Hematopoietic multipotent progenitor cell treated with erythropoietin and hydrocortisone succinate and interleukin-3 and kit ligand, for 4 days (in vitro differentiated cells): ENCODE data around the gene PTPRU.

Experiments used
- DNase-seq: peaks from one replicate; pipeline ENCODE4 v3.0.0-alpha.2; 2015

PTPRU gene

GRCh38 chr1:29342351-29342750 lies 106.0 kb downstream of the PTPRU start:
- DNase-seq = no peak

DNA sequence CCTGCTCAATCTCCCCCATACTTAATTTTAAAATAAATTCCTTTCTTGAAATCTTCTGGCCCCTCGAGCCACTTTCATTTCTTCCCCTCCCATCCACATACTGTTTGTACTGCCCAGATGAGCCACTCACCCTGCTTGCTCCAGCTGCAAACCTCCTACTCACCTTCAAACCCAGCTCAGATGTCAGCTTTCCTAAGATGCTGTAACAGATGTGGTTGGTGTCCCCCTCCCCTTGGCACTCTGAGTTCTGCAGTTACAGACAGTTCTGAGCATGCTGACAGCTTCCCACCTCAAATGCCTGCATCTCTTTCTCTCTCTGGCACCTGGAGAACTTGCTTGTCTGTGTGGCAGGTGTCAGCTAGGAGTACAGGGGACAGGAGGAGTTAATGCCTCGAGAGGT lies 106.7 kb downstream of the PTPRU start:
- no peak for DNase-seq

DNA sequence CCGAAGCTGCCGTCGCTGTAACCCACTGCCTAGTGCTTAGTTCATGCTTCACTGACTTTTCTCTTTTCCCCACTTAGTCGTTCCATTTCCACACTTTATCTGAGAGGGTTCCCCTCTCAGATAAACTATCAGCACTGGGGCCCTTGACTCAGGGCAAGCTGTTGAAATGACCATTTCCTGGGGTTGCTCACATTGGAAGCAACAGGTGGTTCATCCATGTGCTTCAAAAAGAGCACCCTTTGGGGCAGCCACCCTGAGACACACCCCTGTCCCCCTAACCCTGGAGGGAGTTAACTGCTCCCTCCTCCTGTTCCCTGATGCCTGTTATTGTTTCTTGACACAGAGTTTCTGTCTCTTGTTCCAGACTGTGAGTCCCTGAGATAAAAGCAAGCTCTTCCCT lies 107.2 kb downstream of the PTPRU start:
- DNase-seq = no peak

- no peak for DNase-seq
Measured at GRCh38 chr1:29343908-29344307, 107.6 kb downstream of the PTPRU start.

- no peak for DNase-seq
Measured at GRCh38 chr1:29344336-29344735, 108.0 kb downstream of the PTPRU start.

GRCh38 chr1:29346576-29346975 lies 110.3 kb downstream of the PTPRU start:
- no peak for DNase-seq

DNA sequence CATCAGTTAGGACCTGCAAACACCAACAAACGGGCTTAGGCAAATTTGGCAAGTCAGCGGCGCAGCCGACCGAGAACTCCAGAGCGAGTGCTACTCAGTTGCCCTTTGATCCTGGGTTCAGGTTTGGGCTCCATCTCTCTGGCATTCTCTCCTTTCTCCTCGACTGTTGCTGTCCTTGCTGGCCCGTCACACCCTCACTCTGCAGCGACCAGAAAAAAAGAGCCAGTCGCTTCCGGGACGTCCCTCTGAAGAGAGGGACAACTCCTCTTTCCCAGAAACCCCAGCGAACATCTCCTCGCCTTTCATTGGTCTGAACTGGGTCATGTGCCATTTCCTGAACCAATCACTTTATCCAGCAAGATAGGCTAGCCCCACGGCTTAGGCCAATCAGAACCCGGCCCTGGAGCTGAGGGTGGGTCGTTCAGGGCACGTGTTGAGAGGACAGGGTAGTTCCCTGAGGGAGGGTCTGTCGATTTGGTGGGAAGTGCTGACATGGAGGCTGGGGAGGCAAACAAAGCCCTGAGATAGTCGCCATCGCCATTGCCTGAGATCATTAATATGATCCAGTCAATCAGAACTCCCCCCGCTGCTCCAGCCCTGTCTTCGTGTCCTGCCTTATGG lies 113.7 kb downstream of the PTPRU start:
- DNase-seq = no peak

DNA sequence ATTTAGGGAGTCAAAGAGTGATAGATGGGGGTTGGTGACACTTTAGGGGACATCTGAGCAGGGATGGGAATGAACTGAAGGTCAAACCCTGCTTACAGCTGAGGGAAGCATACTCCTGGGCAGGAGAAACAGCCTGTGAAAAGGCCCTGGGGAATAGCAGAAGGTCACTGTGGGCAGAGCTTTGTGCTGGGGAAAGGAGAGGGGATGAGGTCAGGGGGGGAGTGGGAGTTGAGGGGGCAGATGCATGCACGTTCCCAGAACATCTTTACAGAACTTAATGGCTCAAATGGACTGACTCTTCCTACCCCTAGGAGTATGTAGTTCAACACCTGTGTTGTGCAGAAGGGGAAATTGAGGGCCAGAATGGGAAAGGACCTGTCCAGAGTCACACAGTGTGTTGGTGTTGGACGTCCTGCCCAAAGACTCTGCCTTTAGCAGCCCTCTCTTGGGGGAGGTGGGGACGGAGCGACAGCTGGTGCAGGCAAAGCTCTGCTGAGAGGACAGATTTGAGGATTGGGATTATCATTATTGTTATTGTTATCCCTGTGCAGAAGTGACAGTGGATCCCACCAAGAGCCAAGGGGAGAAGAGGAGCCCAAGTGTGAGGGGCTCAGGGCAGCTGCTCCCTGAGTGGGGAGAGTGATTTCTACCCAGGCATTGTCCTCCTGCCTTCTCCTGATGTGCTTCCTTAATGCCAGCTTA lies 116.5 kb downstream of the PTPRU start:
- DNase-seq = no peak

- no peak for DNase-seq
Measured at GRCh38 chr1:29354511-29355098, 118.3 kb downstream of the PTPRU start.

DNA sequence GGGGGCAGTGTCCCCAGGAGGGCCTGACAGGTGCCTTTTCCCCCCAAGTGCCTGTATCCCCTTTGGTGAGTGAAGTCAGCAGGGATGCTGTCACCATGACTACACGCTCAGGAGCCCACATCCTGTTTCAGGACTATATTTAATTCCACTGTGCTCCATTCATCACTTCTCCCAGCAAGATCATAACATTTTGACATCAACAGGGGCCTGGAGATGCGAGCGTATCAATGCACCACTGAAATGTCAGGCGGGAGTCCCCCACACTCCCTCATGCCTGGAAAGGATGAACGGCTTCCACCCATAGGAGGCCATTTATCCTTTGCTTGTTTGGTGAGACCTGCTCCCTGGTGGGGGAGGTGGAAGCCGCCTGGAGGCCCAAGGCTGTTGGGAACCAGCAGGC lies 119.1 kb downstream of the PTPRU start:
- DNase-seq = no peak

DNA sequence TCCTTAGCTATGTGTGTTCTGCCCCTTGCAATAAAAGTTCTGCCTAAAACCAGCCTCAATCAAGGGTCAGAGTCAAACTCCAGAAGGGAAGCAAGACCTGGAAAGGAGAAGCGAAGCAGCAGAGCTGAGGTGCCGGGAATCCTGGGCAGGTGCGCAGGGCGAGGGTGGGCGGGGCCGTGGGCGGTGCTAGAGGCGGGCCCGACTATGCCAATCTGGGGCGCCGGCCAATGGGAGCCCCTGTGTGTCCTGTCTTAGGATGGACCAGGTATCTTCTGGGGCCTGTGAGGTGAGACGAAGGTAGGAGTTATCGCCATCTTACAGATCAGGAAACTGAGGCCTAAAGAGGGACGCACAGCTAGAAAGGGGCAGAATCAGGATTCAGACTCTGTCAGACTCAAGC lies 120.3 kb downstream of the PTPRU start:
- DNase-seq = no peak

GRCh38 chr1:29357452-29357851 lies 121.1 kb downstream of the PTPRU start:
- no peak for DNase-seq

DNA sequence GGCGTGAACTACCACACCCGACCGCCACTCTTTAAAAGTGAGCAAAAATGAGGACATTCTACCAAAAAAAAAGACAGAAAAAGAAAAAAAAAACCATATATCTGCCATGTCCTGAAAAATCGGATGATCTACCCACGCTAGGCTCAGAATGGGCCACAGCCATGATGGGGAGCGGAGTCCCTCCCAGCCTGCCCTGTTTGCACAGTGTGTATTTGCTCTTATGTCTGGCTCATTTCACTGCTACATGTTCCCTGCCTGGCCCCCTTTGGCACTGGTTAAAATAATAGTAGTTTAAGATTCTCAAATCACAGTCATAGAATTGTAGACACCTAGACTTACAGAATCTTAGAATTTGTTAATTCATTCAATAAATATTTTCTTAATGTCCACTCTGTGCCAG lies 121.9 kb downstream of the PTPRU start:
- no peak for DNase-seq

DNA sequence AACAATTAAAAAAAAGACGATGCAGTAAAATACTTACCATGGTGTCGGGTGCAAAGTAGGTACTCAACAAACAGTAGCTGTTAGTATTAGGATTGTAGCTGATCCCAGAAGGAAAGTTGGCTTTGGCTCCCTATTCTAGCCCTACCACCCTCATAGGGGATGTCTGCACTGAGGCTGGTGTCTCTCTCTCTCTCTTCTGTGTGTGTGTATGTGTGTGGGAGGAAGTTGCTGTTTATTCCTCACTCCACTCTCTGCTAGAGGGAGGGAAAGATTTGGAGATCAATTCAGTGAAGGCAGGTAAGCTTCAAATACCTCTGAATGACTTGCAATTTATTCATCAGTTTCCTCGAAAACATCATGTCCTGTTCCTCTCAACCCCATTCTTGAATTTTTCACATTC lies 124.4 kb downstream of the PTPRU start:
- DNase-seq = no peak

DNA sequence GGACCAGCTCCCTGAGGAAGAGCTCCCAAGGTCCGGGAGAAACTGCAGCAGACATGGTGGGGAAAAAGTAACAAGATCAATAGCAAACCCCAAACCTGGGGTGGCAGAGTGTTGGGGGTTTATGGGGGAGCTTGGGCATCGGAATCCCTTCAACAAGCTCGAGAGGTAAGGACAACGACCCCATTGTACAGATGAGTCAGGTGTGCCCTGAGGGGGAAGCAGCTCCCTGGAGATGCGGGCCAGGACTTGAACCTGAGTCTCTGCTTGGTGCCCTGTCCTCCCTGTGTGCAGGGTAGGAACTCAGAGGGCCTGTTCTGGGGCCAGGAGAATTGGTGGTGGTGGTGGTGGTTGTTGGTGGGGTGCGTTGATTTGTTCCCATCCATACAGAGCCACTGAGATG lies 125.4 kb downstream of the PTPRU start:
- no peak for DNase-seq

- no peak for DNase-seq
Measured at GRCh38 chr1:29362116-29362515, 125.8 kb downstream of the PTPRU start.

GRCh38 chr1:29362764-29363163 lies 126.4 kb downstream of the PTPRU start:
- no peak for DNase-seq

DNA sequence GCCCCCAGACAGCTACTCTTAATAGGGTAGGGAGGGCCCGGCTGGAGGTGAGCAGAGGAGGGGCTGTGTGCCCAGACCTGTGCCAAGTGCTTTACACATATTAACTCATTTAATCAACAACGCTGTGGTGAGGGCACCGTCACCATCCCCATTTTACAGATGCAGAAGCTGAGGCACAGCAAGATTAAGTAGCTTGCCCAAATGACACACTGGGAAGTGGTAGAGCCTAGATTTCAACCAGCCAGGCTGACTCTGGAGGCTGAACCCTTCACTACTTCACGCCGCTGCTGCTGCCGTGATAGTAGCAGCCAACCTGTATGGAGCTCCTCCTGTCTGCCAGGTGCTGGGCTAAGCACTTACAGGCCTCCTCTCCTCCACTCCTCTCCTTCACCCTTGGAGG lies 127.2 kb downstream of the PTPRU start:
- no peak for DNase-seq

GRCh38 chr1:29364101-29364678 lies 127.9 kb downstream of the PTPRU start:
- no peak for DNase-seq

DNA sequence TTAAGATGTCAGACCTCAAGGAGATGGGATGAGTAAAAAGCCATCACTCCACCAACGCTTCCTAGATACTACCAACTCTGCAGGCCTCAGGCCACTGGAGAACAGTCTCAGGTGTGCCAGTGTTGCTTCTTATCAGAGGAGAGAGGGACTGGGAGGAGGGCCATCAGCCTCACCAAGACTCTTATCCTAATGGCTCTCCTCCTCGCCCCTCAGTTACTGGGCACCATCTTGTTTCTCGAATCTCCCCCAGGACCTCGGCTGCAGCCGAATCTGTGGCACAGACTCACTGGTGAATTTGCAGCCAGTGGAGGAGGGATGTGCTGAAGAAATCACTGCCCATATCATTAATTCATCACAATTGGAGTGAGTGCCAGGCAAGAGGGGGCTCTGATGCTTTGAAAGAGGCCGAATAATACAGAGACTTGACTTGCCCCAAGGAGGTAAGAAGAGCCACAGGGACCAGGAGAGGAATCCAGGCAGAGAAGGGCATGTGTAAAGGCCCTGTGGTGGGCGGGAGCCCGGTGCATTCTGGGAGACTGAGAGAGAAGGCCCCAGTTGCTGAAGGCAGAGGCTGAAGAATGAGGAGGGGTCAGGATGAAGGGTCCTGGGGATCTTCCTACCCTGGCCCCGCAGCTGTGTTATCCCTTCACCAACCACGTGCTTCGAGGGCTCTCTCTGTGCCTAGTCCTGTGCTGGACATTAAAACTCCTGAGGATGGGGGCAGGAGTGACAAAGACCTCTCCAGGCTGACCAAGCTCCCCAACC lies 129.8 kb downstream of the PTPRU start:
- DNase-seq = no peak

DNA sequence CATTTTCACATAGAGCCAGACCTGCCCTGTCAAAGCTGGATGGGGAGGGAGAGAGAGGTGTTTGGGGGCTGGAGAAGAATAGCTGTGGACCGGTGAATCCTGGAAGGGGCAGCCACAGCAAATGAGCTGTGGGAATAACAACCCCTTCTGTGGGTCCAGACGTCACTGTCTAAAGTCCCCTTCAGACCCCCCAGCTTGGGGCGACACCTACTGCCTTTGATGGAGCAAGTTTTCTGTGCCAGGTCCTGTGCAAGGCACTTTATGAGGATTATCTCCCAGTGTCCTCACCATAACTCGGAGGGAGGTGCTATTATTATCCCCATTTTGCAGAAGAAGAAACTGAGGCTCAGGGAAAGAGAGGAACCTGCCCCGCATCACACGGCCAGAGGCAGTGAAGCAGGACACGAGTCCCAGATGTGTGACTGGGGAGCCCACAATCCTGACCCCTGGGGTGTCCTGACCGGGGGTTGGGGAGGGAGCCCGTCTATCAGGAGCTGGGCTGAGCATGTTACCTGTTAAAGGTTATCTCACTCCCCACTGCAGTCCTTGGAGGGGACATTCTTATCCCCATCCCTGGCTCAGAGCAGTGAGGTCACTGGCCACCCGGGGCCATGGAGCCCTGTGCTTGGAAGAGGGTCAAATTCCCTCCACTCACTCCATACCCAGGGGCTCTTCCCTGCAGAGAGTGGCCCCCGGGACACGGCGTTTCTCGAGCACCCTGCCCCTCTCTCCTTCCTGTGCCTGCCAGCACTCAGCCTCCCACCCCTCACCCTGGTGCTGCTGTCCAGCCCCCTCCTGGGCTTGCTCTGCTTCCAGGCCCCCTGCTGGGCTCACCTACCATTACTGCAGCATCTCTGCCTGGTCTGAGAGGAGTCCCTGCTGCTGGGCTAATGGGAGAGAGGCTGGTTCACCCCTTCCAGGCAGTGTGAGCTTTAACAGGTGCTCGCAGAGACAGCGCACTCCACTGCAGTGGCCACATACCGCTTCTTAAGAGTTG lies 132.9 kb downstream of the PTPRU start:
- no peak for DNase-seq

DNA sequence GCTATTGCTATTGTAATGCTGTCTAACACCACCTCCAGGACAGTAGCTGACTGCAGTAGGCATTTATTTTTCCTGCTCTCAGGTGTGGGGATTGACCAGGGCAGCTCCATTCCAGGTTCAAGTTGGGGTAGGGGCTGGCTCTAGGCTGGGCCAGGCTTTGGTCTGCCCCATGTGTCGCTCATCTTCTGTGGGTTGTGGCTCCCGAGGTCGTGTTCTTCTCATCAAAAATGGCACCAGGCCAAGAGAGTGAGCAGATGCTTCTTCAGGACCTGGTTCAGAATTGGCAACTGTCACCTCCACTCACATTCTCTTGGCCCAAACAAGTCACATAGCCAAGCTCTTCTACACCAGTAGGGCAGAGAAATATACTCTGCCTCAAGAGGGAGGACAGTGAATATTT lies 133.7 kb downstream of the PTPRU start:
- no peak for DNase-seq
